Activated T-helper 17 cell treated with anti-CD3 and anti-CD28 coated beads, Interleukin-2, amount 50 U/mL, for 72 hours (primary cell): ENCODE data around the gene SIGLEC10. TPM values are rescaled to one million over a fixed set of nuclear protein-coding genes. Genes with fewer than 3 reads are reported as not detected.

Source experiments
- ATAC-seq: fragments of 150-1000 bp; cut with Tn5 transposase; replicated peaks from 2 replicates; pipeline ENCODE4 v1.10.0; 2021; ENCODE audit warnings: mild to moderate bottlenecking, moderate library complexity
- H3K27ac Mint-ChIP-seq: one replicate; pipeline ENCODE4 v1.8.0; 2022; ENCODE audit warnings: mixed read lengths
- H3K27me3 Mint-ChIP-seq: one replicate; pipeline ENCODE4 v1.8.0; 2022; ENCODE audit warnings: mixed read lengths
- H3K36me3 Mint-ChIP-seq: one replicate; pipeline ENCODE4 v1.8.0; 2022; ENCODE audit warnings: low read depth, mild to moderate bottlenecking, mixed read lengths
- H3K4me1 Mint-ChIP-seq: one replicate; pipeline ENCODE4 v1.8.0; 2022; ENCODE audit warnings: mixed read lengths
- H3K4me3 Mint-ChIP-seq: one replicate; pipeline ENCODE4 v1.8.0; 2022; ENCODE audit warnings: mild to moderate bottlenecking, mixed read lengths
- H3K9me3 Mint-ChIP-seq: one replicate; pipeline ENCODE4 v1.8.0; 2022; ENCODE audit warnings: mixed read lengths
- total RNA-seq, 2 donors: library from RNA; stranded (reverse); gene quantifications; one replicate each; pipeline ENCODE4 v1.2.3, GENCODE V29; 2022

SIGLEC10 gene
- total RNA-seq, 2 donors from 2014 or later = 0.19 to 0.26 TPM

- Mint-ChIP-seq H3K9me3 (no peaks in the 10 kb centered on the region), H3K4me3 (peak overlapping the region; percentile 71), H3K4me1 (peaks cover 16% of the 10 kb centered on the region), H3K27me3 (no peaks in the 10 kb centered on the region), H3K36me3 (peaks cover 17% of the 10 kb centered on the region), H3K27ac (peak overlapping the region; percentile 75)
- ATAC-seq = no peak
Observed at GRCh38 chr19:51392701-51393100, 24.7 kb downstream of the SIGLEC10 start.

GRCh38 chr19:51391073-51391611 lies 26.3 kb downstream of the SIGLEC10 start:
- H3K27me3 Mint-ChIP-seq = no peaks in the 10 kb centered on the region
- H3K27ac Mint-ChIP-seq = peak overlapping the region; percentile 73
- no peak overlapping the region for H3K4me3 Mint-ChIP-seq
- no peaks in the 10 kb centered on the region for H3K9me3 Mint-ChIP-seq
- peaks cover 17% of the 10 kb centered on the region for H3K36me3 Mint-ChIP-seq
- H3K4me1 Mint-ChIP-seq = peaks cover 16% of the 10 kb centered on the region
- no peak for ATAC-seq

- Mint-ChIP-seq H3K27me3 (no peaks in the 10 kb centered on the region), H3K27ac (no peak overlapping the region), H3K9me3 (no peaks in the 10 kb centered on the region), H3K4me1 (peaks cover 16% of the 10 kb centered on the region), H3K36me3 (peaks cover 3% of the 10 kb centered on the region), H3K4me3 (no peak overlapping the region)
- ATAC-seq = no peak
Observed at GRCh38 chr19:51389143-51389542, 28.3 kb downstream of the SIGLEC10 start.

GRCh38 chr19:51387924-51388389 lies 29.5 kb downstream of the SIGLEC10 start, which contains the start of gene LIM2:
Gene LIM2, minus strand, starts transcription at chr19:51387974. Its CDS starts 531 bp downstream, at chr19:51387443.
- Mint-ChIP-seq H3K4me3 (no peak within 1 kb of the TSS), H3K27me3 (no peaks in the 10 kb centered on the region), H3K9me3 (no peaks in the 10 kb centered on the region), H3K4me1 (peaks cover 10% of the 10 kb centered on the region), H3K36me3 (no peaks in the 10 kb centered on the region), H3K27ac (peak within 1 kb of the TSS; percentile 81)
- no peak for ATAC-seq

GRCh38 chr19:51386882-51387520 lies 30.4 kb downstream of the SIGLEC10 start:
- no peak overlapping the region for H3K27ac Mint-ChIP-seq
- no peaks in the 10 kb centered on the region for H3K9me3 Mint-ChIP-seq
- no peak overlapping the region for H3K4me3 Mint-ChIP-seq
- no peaks in the 10 kb centered on the region for H3K27me3 Mint-ChIP-seq
- ATAC-seq = no peak
- no peaks in the 10 kb centered on the region for H3K36me3 Mint-ChIP-seq
- H3K4me1 Mint-ChIP-seq = peaks cover 7% of the 10 kb centered on the region

GRCh38 chr19:51382004-51382403 lies 35.4 kb downstream of the SIGLEC10 start:
- Mint-ChIP-seq H3K36me3 (no peaks in the 10 kb centered on the region), H3K27me3 (no peaks in the 10 kb centered on the region), H3K27ac (no peak overlapping the region), H3K9me3 (no peaks in the 10 kb centered on the region), H3K4me3 (no peak overlapping the region), H3K4me1 (peaks cover 6% of the 10 kb centered on the region)
- ATAC-seq = peak; percentile 21

GRCh38 chr19:51380379-51380778 lies 37.1 kb downstream of the SIGLEC10 start:
- Mint-ChIP-seq H3K27me3 (no peaks in the 10 kb centered on the region), H3K27ac (peak overlapping the region; percentile 52), H3K4me1 (peaks cover 12% of the 10 kb centered on the region), H3K4me3 (peak overlapping the region; percentile 19), H3K36me3 (no peaks in the 10 kb centered on the region), H3K9me3 (no peaks in the 10 kb centered on the region)
- no peak for ATAC-seq

GRCh38 chr19:51377422-51377821 lies 40.0 kb downstream of the SIGLEC10 start:
- Mint-ChIP-seq H3K4me3 (no peak overlapping the region), H3K36me3 (no peaks in the 10 kb centered on the region), H3K4me1 (peaks cover 33% of the 10 kb centered on the region), H3K27me3 (no peaks in the 10 kb centered on the region), H3K9me3 (no peaks in the 10 kb centered on the region), H3K27ac (no peak overlapping the region)
- ATAC-seq = no peak

GRCh38 chr19:51375504-51376221 lies 41.8 kb downstream of the SIGLEC10 start:
- Mint-ChIP-seq H3K27me3 (no peaks in the 10 kb centered on the region), H3K4me3 (peak overlapping the region; percentile 62), H3K9me3 (no peaks in the 10 kb centered on the region), H3K4me1 (peaks cover 46% of the 10 kb centered on the region), H3K36me3 (no peaks in the 10 kb centered on the region), H3K27ac (peak overlapping the region; percentile 28)
- peak; percentile 67 for ATAC-seq

- Mint-ChIP-seq H3K27me3 (no peaks in the 10 kb centered on the region), H3K36me3 (no peaks in the 10 kb centered on the region), H3K27ac (peak within 1 kb of the TSS; percentile 90), H3K4me1 (peaks cover 50% of the 10 kb centered on the region), H3K4me3 (peak within 1 kb of the TSS; percentile 100), H3K9me3 (no peaks in the 10 kb centered on the region)
- ATAC-seq = peak; percentile 79
Observed at GRCh38 chr19:51372649-51373504, 44.6 kb downstream of the SIGLEC10 start, which contains the start of gene NKG7. Gene NKG7, minus strand, starts transcription at chr19:51372654. Its CDS starts 119 bp downstream, at chr19:51372535.

- no peak for ATAC-seq
- peak overlapping the region; percentile 90 for H3K27ac Mint-ChIP-seq
- H3K27me3 Mint-ChIP-seq = no peaks in the 10 kb centered on the region
- no peaks in the 10 kb centered on the region for H3K9me3 Mint-ChIP-seq
- H3K4me1 Mint-ChIP-seq = peaks cover 50% of the 10 kb centered on the region
- peak overlapping the region; percentile 100 for H3K4me3 Mint-ChIP-seq
- H3K36me3 Mint-ChIP-seq = peaks cover 7% of the 10 kb centered on the region
Observed at GRCh38 chr19:51372021-51372648, 45.3 kb downstream of the SIGLEC10 start.

- Mint-ChIP-seq H3K4me1 (peaks cover 45% of the 10 kb centered on the region), H3K27ac (peak overlapping the region; percentile 90), H3K27me3 (no peaks in the 10 kb centered on the region), H3K9me3 (no peaks in the 10 kb centered on the region), H3K36me3 (peaks cover 15% of the 10 kb centered on the region), H3K4me3 (peak overlapping the region; percentile 100)
- no peak for ATAC-seq
Observed at GRCh38 chr19:51371186-51371690, 46.2 kb downstream of the SIGLEC10 start.

- Mint-ChIP-seq H3K27ac (peak overlapping the region; percentile 90), H3K36me3 (peaks cover 15% of the 10 kb centered on the region)
Observed at GRCh38 chr19:51370230-51370629, 47.2 kb downstream of the SIGLEC10 start.

More at GRCh38 chr19:51370230-51370629, 47.2 kb downstream of the SIGLEC10 start:
- no peaks in the 10 kb centered on the region for H3K27me3 Mint-ChIP-seq
- H3K9me3 Mint-ChIP-seq = no peaks in the 10 kb centered on the region
- peaks cover 45% of the 10 kb centered on the region for H3K4me1 Mint-ChIP-seq
- ATAC-seq = no peak
- peak overlapping the region; percentile 100 for H3K4me3 Mint-ChIP-seq
